H9 (cell line): ENCODE results near the gene DDX20. TPM values are rescaled to one million over a fixed set of nuclear protein-coding genes. Genes with fewer than 3 reads are reported as not detected.

Experiments
- DNase-seq: peaks from one replicate; pipeline ENCODE4 v3.0.0-alpha.2; 2017
- H2AFZ ChIP-seq: one replicate; pipeline ENCODE4 v1.6.1; 2013; ENCODE audit warnings: mild to moderate bottlenecking, low read length, control low read depth, moderate library complexity
- H2AK5ac ChIP-seq: 2 replicates; pipeline ENCODE4 v1.6.1; 2013; ENCODE audit warnings: low read length, control low read depth, mixed read lengths; ENCODE audit not compliant: insufficient read length
- H2BK120ac ChIP-seq: one replicate; pipeline ENCODE4 v1.6.1; 2013; ENCODE audit warnings: low read depth, mild to moderate bottlenecking, low read length, control low read depth, inconsistent platforms; ENCODE audit not compliant: poor library complexity, severe bottlenecking
- H2BK12ac ChIP-seq: 2 replicates; pipeline ENCODE4 v1.6.1; 2013; ENCODE audit warnings: low read length, control low read depth, mixed read lengths, low read depth; ENCODE audit not compliant: insufficient read length
- H2BK15ac ChIP-seq: 2 replicates; pipeline ENCODE4 v1.6.1; 2013; ENCODE audit warnings: low read depth, low read length, control low read depth
- H2BK20ac ChIP-seq: one replicate; pipeline ENCODE4 v1.6.1; 2013; ENCODE audit warnings: low read depth, mild to moderate bottlenecking, low read length, control low read depth, inconsistent platforms; ENCODE audit not compliant: poor library complexity, severe bottlenecking
- H2BK5ac ChIP-seq: 2 replicates; pipeline ENCODE4 v1.6.1; 2013; ENCODE audit warnings: low read length, control low read depth, mixed read lengths; ENCODE audit not compliant: insufficient read length
- H3K14ac ChIP-seq: 2 replicates; pipeline ENCODE4 v1.6.1; 2013; ENCODE audit warnings: low read length, control low read depth; ENCODE audit not compliant: insufficient read depth
- H3K18ac ChIP-seq: 2 replicates; pipeline ENCODE4 v1.6.1; 2013; ENCODE audit warnings: low read depth, mild to moderate bottlenecking, mixed read lengths, low read length, control low read depth; ENCODE audit not compliant: insufficient read length
- H3K23ac ChIP-seq: 2 replicates; pipeline ENCODE4 v1.6.1; 2013; ENCODE audit warnings: low read length, control low read depth, mixed read lengths, low read depth; ENCODE audit not compliant: insufficient read length
- H3K23me2 ChIP-seq: 2 replicates; pipeline ENCODE4 v1.6.1; 2013; ENCODE audit warnings: low read depth, mild to moderate bottlenecking, mixed read lengths, low read length, control low read depth; ENCODE audit not compliant: insufficient read length, poor library complexity, severe bottlenecking
- H3K27ac ChIP-seq: 2 replicates; pipeline ENCODE4 v1.5.1; 2013; ENCODE audit warnings: low read length, control low read depth, mixed read lengths, low read depth; ENCODE audit not compliant: insufficient read length
- H3K27me3 ChIP-seq: 2 replicates; pipeline ENCODE4 v1.6.1; 2013; ENCODE audit warnings: low read length, control low read depth, inconsistent platforms; ENCODE audit not compliant: insufficient read depth
- H3K4ac ChIP-seq: 2 replicates; pipeline ENCODE4 v1.6.1; 2013; ENCODE audit warnings: low read depth, mild to moderate bottlenecking, control low read depth, inconsistent platforms, low read length, moderate library complexity
- H3K4me1 ChIP-seq: 2 replicates; pipeline ENCODE4 v1.6.1; 2013; ENCODE audit warnings: low read length, control low read depth, inconsistent platforms; ENCODE audit not compliant: insufficient read depth
- H3K4me2 ChIP-seq: 2 replicates; pipeline ENCODE4 v1.6.1; 2013; ENCODE audit warnings: low read length, control low read depth, mixed read lengths; ENCODE audit not compliant: insufficient read length, insufficient read depth
- H3K56ac ChIP-seq: 2 replicates; pipeline ENCODE4 v1.6.1; 2013; ENCODE audit warnings: low read depth, mild to moderate bottlenecking, mixed read lengths, low read length, control low read depth; ENCODE audit not compliant: insufficient read length
- H3K79me1 ChIP-seq: 2 replicates; pipeline ENCODE4 v1.6.1; 2013; ENCODE audit warnings: low read depth, mild to moderate bottlenecking, moderate library complexity, low read length, control low read depth, inconsistent platforms; ENCODE audit not compliant: insufficient read depth, poor library complexity, severe bottlenecking
- H3K79me2 ChIP-seq: 2 replicates; pipeline ENCODE4 v1.6.1; 2013; ENCODE audit warnings: low read length, control low read depth, inconsistent platforms; ENCODE audit not compliant: insufficient read depth
- H3K9ac ChIP-seq: 2 replicates; pipeline ENCODE4 v1.6.1; 2013; ENCODE audit warnings: low read length, control low read depth, mixed read lengths; ENCODE audit not compliant: insufficient read length; ENCODE audit errors: extremely low read depth
- H3K9me3 ChIP-seq: one replicate; pipeline ENCODE4 v1.6.1; 2013; ENCODE audit warnings: low read depth, low read length, inconsistent platforms; ENCODE audit not compliant: control insufficient read depth
- H3T11ph ChIP-seq: one replicate; pipeline ENCODE4 v1.6.1; 2013; ENCODE audit warnings: mild to moderate bottlenecking, low read length, control low read depth, inconsistent platforms
- H4K20me1 ChIP-seq: one replicate; pipeline ENCODE4 v1.6.1; 2013; ENCODE audit not compliant: control insufficient read depth, insufficient read length, insufficient read depth
- H4K5ac ChIP-seq: 2 replicates; pipeline ENCODE4 v1.6.1; 2013; ENCODE audit warnings: low read depth, mild to moderate bottlenecking, mixed read lengths, low read length, control low read depth; ENCODE audit not compliant: insufficient read length
- H4K8ac ChIP-seq: replicated peaks from 2 replicates; pipeline ENCODE4 v1.6.1; 2013; ENCODE audit warnings: low read length, control low read depth, mixed read lengths, low read depth; ENCODE audit not compliant: insufficient read length
- H4K91ac ChIP-seq: 2 replicates; pipeline ENCODE4 v1.6.1; 2013; ENCODE audit warnings: low read depth, mild to moderate bottlenecking, moderate library complexity, mixed read lengths, low read length, control low read depth; ENCODE audit not compliant: insufficient read length
- H3K27ac Mint-ChIP-seq, 3 experiments: 2 replicates in 2 of 3; 3 replicates in 1 of 3; pipeline ENCODE4 v1.8.0; 2020 to 2021; ENCODE audit warnings: mixed read lengths in 3 of 3, mild to moderate bottlenecking in 1 of 3, moderate library complexity in 1 of 3
- H3K27me3 Mint-ChIP-seq: 2 replicates; pipeline ENCODE4 v1.8.0; 2021; ENCODE audit warnings: low read depth, mild to moderate bottlenecking, moderate library complexity, mixed read lengths
- H3K36me3 Mint-ChIP-seq, 3 experiments: 2 replicates in 2 of 3; 3 replicates in 1 of 3; pipeline ENCODE4 v1.8.0; 2020 to 2021; ENCODE audit warnings: low read depth in 3 of 3, mixed read lengths in 3 of 3; ENCODE audit not compliant: insufficient read depth in 1 of 3
- H3K4me1 Mint-ChIP-seq, 2 experiments: 2 replicates each; pipeline ENCODE4 v1.8.0; 2020; ENCODE audit warnings: mixed read lengths in 2 of 2
- H3K4me3 Mint-ChIP-seq, 2 experiments: 2 replicates in 1 of 2; 3 replicates in 1 of 2; pipeline ENCODE4 v1.8.0; 2020 to 2021; ENCODE audit warnings: mild to moderate bottlenecking in 2 of 2, mixed read lengths in 2 of 2, moderate library complexity in 1 of 2
- H3K9me3 Mint-ChIP-seq, 2 experiments: 2 replicates in 1 of 2; 3 replicates in 1 of 2; pipeline ENCODE4 v1.8.0; 2020; ENCODE audit warnings: mild to moderate bottlenecking in 2 of 2, mixed read lengths in 2 of 2, moderate library complexity in 1 of 2
- WGBS: extraction: QIAGEN DNeasy Blood & Tissue Kit; methylation state at CpG from one replicate; pipeline ENCODE4 v1.1.7; 2013; ENCODE audit warnings: missing lambda C conversion rate, low lambda C conversion rate, mixed read lengths; ENCODE audit not compliant: insufficient read length; ENCODE audit errors: extremely low coverage; 5-methylcytosine and 5-hydroxymethylcytosine counted together
- total RNA-seq: library from RNA; stranded (reverse); gene quantifications from 2 replicates; pipeline ENCODE4 v1.2.1, GENCODE V29; 2021
- TF ChIP-seq, protein P1 (sequence below): fragments of 200-600 bp; sonication (generic); conservative IDR thresholded peaks from 3 replicates; pipeline ENCODE4 v1.8.0; 2021; ENCODE audit warnings: antibody characterized with exemption, mild to moderate bottlenecking

Gene DDX20
- total RNA-seq, 1 experiment from 2014 or later, result 38.3 TPM

DNA sequence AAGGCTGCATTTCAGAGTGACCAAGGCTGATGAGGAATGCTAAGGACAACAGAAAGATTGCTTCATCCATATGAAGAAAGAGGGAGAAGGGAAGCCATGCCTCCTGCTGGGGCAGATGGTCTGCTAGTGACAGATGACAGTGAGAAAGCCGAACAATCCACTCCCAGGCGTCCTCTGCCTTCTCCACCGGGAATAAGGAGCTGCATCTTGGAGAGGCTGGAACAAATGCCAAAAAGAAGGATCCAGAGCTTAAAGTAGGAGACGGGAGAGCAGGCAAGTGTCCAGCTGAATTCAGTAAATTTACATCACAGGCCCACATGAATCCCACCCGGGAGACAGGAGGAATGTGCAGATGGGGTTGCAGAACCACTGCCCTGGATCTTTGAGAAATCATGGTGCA lies 33.4 kb downstream of the DDX20 start:
- Histone ChIP-seq H3K4ac (no peak overlapping the region), H3K79me1 (no peaks in the 10 kb centered on the region), H2BK20ac (no peak overlapping the region), H2AK5ac (no peak overlapping the region), H2AFZ (no peak overlapping the region), H3K23me2 (no peaks in the 10 kb centered on the region), H3K4me1 (peaks cover 2% of the 10 kb centered on the region; the same call in 1 of the 2 replicates), H4K20me1 (no peaks in the 10 kb centered on the region), H3K23ac (no peak overlapping the region), H3K9me3 (peaks cover 3% of the 10 kb centered on the region), H3K27me3 (no peaks in the 10 kb centered on the region), H3K56ac (no peak overlapping the region), H4K8ac (no peak overlapping the region), H3K79me2 (no peaks in the 10 kb centered on the region; the same call in 1 of the 2 replicates), H4K91ac (no peak overlapping the region), H2BK120ac (no peak overlapping the region), H3K9ac (no peak overlapping the region), H3K14ac (no peak overlapping the region), H2BK15ac (no peak overlapping the region), H3K4me2 (no peak overlapping the region), H2BK12ac (no peak overlapping the region), H3K18ac (no peak overlapping the region), H3T11ph (no peak overlapping the region), H2BK5ac (no peak overlapping the region), H3K27ac (no peak overlapping the region), H4K5ac (no peak overlapping the region)
- no peaks in the 10 kb centered on the region for H3K9me3 Mint-ChIP-seq
- no CpG with 5 or more reads among the region's 5 CpGs for WGBS
- H3K27ac Mint-ChIP-seq, result no peak overlapping the region
- H3K4me3 Mint-ChIP-seq, result no peak overlapping the region
- H3K36me3 Mint-ChIP-seq, result no peaks in the 10 kb centered on the region
- H3K4me1 Mint-ChIP-seq, result peaks cover 12% of the 10 kb centered on the region in 2 experiments
- H3K27me3 Mint-ChIP-seq, result no peaks in the 10 kb centered on the region
- TF ChIP-seq, protein P1, sequence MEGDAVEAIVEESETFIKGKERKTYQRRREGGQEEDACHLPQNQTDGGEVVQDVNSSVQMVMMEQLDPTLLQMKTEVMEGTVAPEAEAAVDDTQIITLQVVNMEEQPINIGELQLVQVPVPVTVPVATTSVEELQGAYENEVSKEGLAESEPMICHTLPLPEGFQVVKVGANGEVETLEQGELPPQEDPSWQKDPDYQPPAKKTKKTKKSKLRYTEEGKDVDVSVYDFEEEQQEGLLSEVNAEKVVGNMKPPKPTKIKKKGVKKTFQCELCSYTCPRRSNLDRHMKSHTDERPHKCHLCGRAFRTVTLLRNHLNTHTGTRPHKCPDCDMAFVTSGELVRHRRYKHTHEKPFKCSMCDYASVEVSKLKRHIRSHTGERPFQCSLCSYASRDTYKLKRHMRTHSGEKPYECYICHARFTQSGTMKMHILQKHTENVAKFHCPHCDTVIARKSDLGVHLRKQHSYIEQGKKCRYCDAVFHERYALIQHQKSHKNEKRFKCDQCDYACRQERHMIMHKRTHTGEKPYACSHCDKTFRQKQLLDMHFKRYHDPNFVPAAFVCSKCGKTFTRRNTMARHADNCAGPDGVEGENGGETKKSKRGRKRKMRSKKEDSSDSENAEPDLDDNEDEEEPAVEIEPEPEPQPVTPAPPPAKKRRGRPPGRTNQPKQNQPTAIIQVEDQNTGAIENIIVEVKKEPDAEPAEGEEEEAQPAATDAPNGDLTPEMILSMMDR, result no peak
- DNase-seq, result no peak
